H1 (cell line): ENCODE results near the gene KLHL7. TPM values are rescaled to one million over a fixed set of nuclear protein-coding genes. Genes with fewer than 3 reads are reported as not detected.

ENCODE experiments used
- CTCF ChIA-PET: fragments of 300-600 bp; sonication (Branson Sonifier 250); formaldehyde crosslinking; loops from one replicate; lab custom pipeline; 2021; ENCODE audit not compliant: partially characterized antibody; lab: Charles Lee
- POLR2A ChIA-PET: fragments of 300-600 bp; sonication (Branson Sonifier 250); formaldehyde crosslinking; loops from one replicate; lab custom pipeline; 2021; ENCODE audit warnings: inconsistent platforms; ENCODE audit not compliant: partially characterized antibody; lab: Charles Lee
- DNase-seq, 2 experiments: peaks; one replicate each; pipeline versions ENCODE4 v3.0.0 to v3.0.0-alpha.2; 2010 to 2022; ENCODE audit warnings: low spot score in 2 of 2, low read depth in 1 of 2, mixed read lengths in 1 of 2
- FAIRE-seq: peaks from 2 replicates; lab custom pipeline; 2011; peaks lifted over from hg19 to GRCh38; lab: Jason Lieb, UNC
- H2AFZ ChIP-seq: 2 replicates; pipeline ENCODE4 v1.8.1; 2012; ENCODE audit warnings: low read length, inconsistent platforms
- H2AK5ac ChIP-seq: 2 replicates; pipeline ENCODE4 v1.6.1; 2013; ENCODE audit warnings: low read depth, low read length
- H2BK120ac ChIP-seq: replicated peaks from 2 replicates; pipeline ENCODE3; 2013; ENCODE audit warnings: low read depth, low read length, inconsistent platforms
- H2BK12ac ChIP-seq: 2 replicates; pipeline ENCODE4 v1.6.1; 2013; ENCODE audit warnings: low read depth, low read length
- H2BK15ac ChIP-seq: 2 replicates; pipeline ENCODE4 v1.6.1; 2013; ENCODE audit warnings: low read length
- H2BK20ac ChIP-seq: 2 replicates; pipeline ENCODE4 v1.6.1; 2013; ENCODE audit warnings: low read length
- H2BK5ac ChIP-seq: 2 replicates; pipeline ENCODE4 v1.6.1; 2013; ENCODE audit warnings: low read depth, low read length
- H3K14ac ChIP-seq: 2 replicates; pipeline ENCODE4 v1.6.1; 2013; ENCODE audit warnings: inconsistent platforms; ENCODE audit not compliant: insufficient read length
- H3K18ac ChIP-seq: 2 replicates; pipeline ENCODE4 v1.6.1; 2013; ENCODE audit warnings: low read length; ENCODE audit errors: extremely low read depth
- H3K23ac ChIP-seq: 2 replicates; pipeline ENCODE4 v1.6.1; 2013; ENCODE audit warnings: inconsistent platforms; ENCODE audit not compliant: insufficient read length
- H3K23me2 ChIP-seq: 2 replicates; pipeline ENCODE4 v1.6.1; 2013; ENCODE audit warnings: low read depth, low read length
- H3K27ac ChIP-seq: 2 replicates; pipeline ENCODE4 v1.6.1; 2011; ENCODE audit warnings: low read depth, low read length, inconsistent platforms
- H3K27me3 ChIP-seq, 4 experiments: replicated peaks in 1 of 4; 1 replicate in 1 of 4; 2 replicates in 3 of 4; pipeline versions ENCODE4 v1.6.1 to v1.8.1; 2011 to 2013; ENCODE audit warnings: low read length in 3 of 4, mild to moderate bottlenecking in 3 of 4, inconsistent platforms in 2 of 4, mixed read lengths in 2 of 4, moderate library complexity in 1 of 4; ENCODE audit not compliant: control insufficient read depth in 3 of 4, insufficient read depth in 3 of 4; ENCODE audit errors: extremely low read depth in 1 of 4
- H3K36me3 ChIP-seq, 4 experiments: 2 replicates each; pipeline versions ENCODE4 v1.6.1 to v1.8.1; 2011 to 2013; ENCODE audit warnings: mild to moderate bottlenecking in 4 of 4, low read length in 3 of 4, moderate library complexity in 2 of 4, control low read depth in 1 of 4, inconsistent platforms in 1 of 4; ENCODE audit not compliant: insufficient read depth in 4 of 4, control insufficient read depth in 2 of 4
- H3K4ac ChIP-seq: replicated peaks from 2 replicates; pipeline ENCODE3; 2013; ENCODE audit warnings: low read length, low read depth, mixed read lengths, inconsistent platforms; ENCODE audit not compliant: insufficient read length
- H3K4me1 ChIP-seq, 4 experiments: replicated peaks in 1 of 4; 1 replicate in 1 of 4; 2 replicates in 3 of 4; pipeline versions ENCODE4 v1.6.1 to v1.8.1; 2011 to 2013; ENCODE audit warnings: low read length in 3 of 4, inconsistent platforms in 2 of 4, mixed read lengths in 1 of 4; ENCODE audit not compliant: insufficient read depth in 4 of 4, control insufficient read depth in 3 of 4
- H3K4me2 ChIP-seq, 2 experiments: 2 replicates each; pipeline versions ENCODE4 v1.6.1 to v1.8.1; 2011 to 2013; ENCODE audit warnings: low read depth in 2 of 2, low read length in 2 of 2, control low read depth in 1 of 2, inconsistent platforms in 1 of 2, mild to moderate bottlenecking in 1 of 2; ENCODE audit not compliant: insufficient read depth in 1 of 2
- H3K4me3 ChIP-seq, 4 experiments: fragments of 200-600, 300-600 bp in 1 of 4; sonication (generic), shearing (Covaris generic), sonication (Bioruptor Twin) in 1 of 4; 2 replicates each; pipeline versions ENCODE4 v1.5.1 to v1.8.1; 2011 to 2016; ENCODE audit warnings: low read length in 4 of 4, low read depth in 3 of 4, control low read depth in 2 of 4, inconsistent platforms in 2 of 4, mild to moderate bottlenecking in 2 of 4, mixed read lengths in 1 of 4, moderate library complexity in 1 of 4; ENCODE audit not compliant: insufficient read depth in 2 of 4; ENCODE audit errors: extremely low read depth in 1 of 4
- H3K56ac ChIP-seq: replicated peaks from 2 replicates; pipeline ENCODE3; 2013; ENCODE audit warnings: low read depth, mild to moderate bottlenecking, mixed read lengths, low read length, inconsistent platforms; ENCODE audit not compliant: insufficient read length
- H3K79me1 ChIP-seq: 2 replicates; pipeline ENCODE4 v1.6.1; 2013; ENCODE audit warnings: low read depth, low read length, control low read depth
- H3K79me2 ChIP-seq, 2 experiments: 2 replicates each; pipeline versions ENCODE4 v1.6.1 to v1.8.1; 2012 to 2013; ENCODE audit warnings: low read length in 2 of 2, mild to moderate bottlenecking in 2 of 2, inconsistent platforms in 1 of 2; ENCODE audit not compliant: insufficient read depth in 2 of 2, control insufficient read depth in 1 of 2
- H3K9ac ChIP-seq, 4 experiments: replicated peaks in 1 of 4; 1 replicate in 1 of 4; 2 replicates in 3 of 4; pipeline versions ENCODE4 v1.6.1 to v1.8.1; 2011 to 2013; ENCODE audit warnings: low read depth in 3 of 4, low read length in 3 of 4, control low read depth in 2 of 4, mild to moderate bottlenecking in 2 of 4, moderate library complexity in 2 of 4, inconsistent platforms in 1 of 4; ENCODE audit errors: extremely low read depth in 1 of 4
- H3K9me3 ChIP-seq, 2 experiments: 2 replicates each; pipeline versions ENCODE4 v1.6.1 to v1.8.1; 2012 to 2013; ENCODE audit warnings: mild to moderate bottlenecking in 2 of 2, moderate library complexity in 2 of 2, control low read depth in 1 of 2, inconsistent platforms in 1 of 2, low read depth in 1 of 2, low read length in 1 of 2, mixed read lengths in 1 of 2; ENCODE audit not compliant: insufficient read depth in 2 of 2
- H4K20me1 ChIP-seq, 2 experiments: replicated peaks in 1 of 2; 2 replicates each; pipeline versions ENCODE3 to v1.8.1; 2011 to 2013; ENCODE audit warnings: inconsistent platforms in 2 of 2, low read length in 2 of 2, mild to moderate bottlenecking in 1 of 2; ENCODE audit not compliant: insufficient read depth in 2 of 2, control insufficient read depth in 1 of 2
- H4K5ac ChIP-seq: 2 replicates; pipeline ENCODE4 v1.6.1; 2013; ENCODE audit warnings: low read length, low read depth, mixed read lengths, inconsistent platforms; ENCODE audit not compliant: insufficient read length
- H4K8ac ChIP-seq: 2 replicates; pipeline ENCODE4 v1.8.0; 2013; ENCODE audit warnings: mild to moderate bottlenecking, moderate library complexity, low read length, inconsistent platforms; ENCODE audit not compliant: insufficient read depth; ENCODE audit errors: extremely low read depth
- H4K91ac ChIP-seq: replicated peaks from 2 replicates; pipeline ENCODE3; 2013; ENCODE audit warnings: low read length, mixed read lengths, inconsistent platforms; ENCODE audit not compliant: insufficient read length
- ATF3 ChIP-seq: IDR thresholded peaks from 2 replicates; pipeline ENCODE4 v1.6.1; 2011; ENCODE audit warnings: low read depth, mild to moderate bottlenecking, low read length; ENCODE audit not compliant: insufficient read depth
- CTCF ChIP-seq, 3 experiments: IDR thresholded peaks; 1 replicate in 2 of 3; 2 replicates in 1 of 3; pipeline versions ENCODE4 v1.5.1 to v1.6.1; 2011; ENCODE audit warnings: low read length in 3 of 3, mild to moderate bottlenecking in 3 of 3, inconsistent platforms in 2 of 3, low read depth in 1 of 3, moderate library complexity in 1 of 3; ENCODE audit not compliant: insufficient read depth in 1 of 3; ENCODE audit errors: control extremely low read depth in 1 of 3
- RAD21 ChIP-seq, 2 experiments: IDR thresholded peaks in 1 of 2; conservative IDR thresholded peaks in 1 of 2; 2 replicates each; pipeline ENCODE4 v1.6.1; 2011; ENCODE audit warnings: low read depth in 2 of 2, low read length in 2 of 2, improper control_type of control experiment in 1 of 2, inconsistent platforms in 1 of 2, mild to moderate bottlenecking in 1 of 2, moderate library complexity in 1 of 2
- RFX5 ChIP-seq: IDR thresholded peaks from 2 replicates; pipeline ENCODE4 v1.6.1; 2011; ENCODE audit warnings: low read depth, low read length, improper control_type of control experiment, borderline replicate concordance
- polyA plus RNA-seq, 7 experiments: library from polyadenylated mRNA; depleted of rRNA in 3 of 7; stranded (reverse) in 5 of 7; unstranded in 2 of 7; fragments of >200 nt in 5 of 7; fragments of 200-250 nt in 2 of 7; gene quantifications; 1 replicate in 5 of 7; 2 replicates in 1 of 7; 4 replicates in 1 of 7; pipeline versions ENCODE4 v1.2.1 to v1.2.3, GENCODE V29; 2011 to 2013; ENCODE audit warnings: missing spikeins in 2 of 7, mixed read lengths in 2 of 7
- total RNA-seq: library from RNA; stranded (reverse); fragmentation: NEBNext Ultra II Directional; extraction: Animal tissue kit (Norgen Biotek cat#: 25700); gene quantifications from 2 replicates; pipeline ENCODE4 v1.2.1, GENCODE V29; 2021

KLHL7 gene
- total and polyA plus RNA-seq, 2 of the 8 experiments (the other 6 are each of a cell fraction or from before 2014, with no cell fraction given): 65.3 to 115 TPM

- H2BK20ac ChIP-seq: no peak overlapping the region
- H3K4me3 ChIP-seq: no peak overlapping the region
- peak in 2 of 3 experiments; percentile 6 to 10; a peak in 2 of 4 replicates for TF ChIP-seq CTCF (IDR thresholded peaks at IDR 0.05; ENCODE audit: control extremely low read depth in 1 of 3, insufficient read depth in 1 of 3, low read depth in 1 of 3, low read length in 3 of 3)
- no peak for TF ChIP-seq ATF3
- no peak for TF ChIP-seq RFX5
- peak; percentile 29 to 38 for TF ChIP-seq RAD21 (IDR thresholded peaks at IDR 0.05 in 1 of 2, conservative IDR thresholded peaks at IDR 0.05 in 1 of 2; ENCODE audit: low read depth in 2 of 2, low read length in 2 of 2)
- no peak overlapping the region for H4K5ac ChIP-seq
- H2BK15ac ChIP-seq: no peak overlapping the region
- no peak overlapping the region for H3K4me2 ChIP-seq
- no peaks in the 10 kb centered on the region; a peak in 1 of 7 replicates for H3K4me1 ChIP-seq
- H3K27me3 ChIP-seq: no peaks in the 10 kb centered on the region
- H3K79me2 ChIP-seq: no peaks in the 10 kb centered on the region
- DNase-seq (no peak), FAIRE-seq (no peak)
- no peak overlapping the region for H3K14ac ChIP-seq
- no peaks in the 10 kb centered on the region for H4K20me1 ChIP-seq
- no peak overlapping the region for H3K18ac ChIP-seq
- H2AK5ac ChIP-seq: no peak overlapping the region
- no peak overlapping the region for H2AFZ ChIP-seq
- H2BK5ac ChIP-seq: no peak overlapping the region
- H3K9ac ChIP-seq: no peak overlapping the region
- no peak overlapping the region for H3K27ac ChIP-seq
- H4K8ac ChIP-seq: no peak overlapping the region
- H3K56ac ChIP-seq: no peak overlapping the region
- no peak overlapping the region for H2BK12ac ChIP-seq
- H4K91ac ChIP-seq: no peak overlapping the region
- H3K4ac ChIP-seq: no peak overlapping the region
- ChIA-PET CTCF (interaction anchor here (0.6 to 1.7 kb wide), 10 partner anchors 12 to 521 kb away, joined by 3 to 8 read pairs (median 3); partner anchors contain the start of gene IL6), POLR2A (no interaction called here)
- no peak overlapping the region for H2BK120ac ChIP-seq
- no peaks in the 10 kb centered on the region for H3K36me3 ChIP-seq
- no peaks in the 10 kb centered on the region for H3K79me1 ChIP-seq
- no peaks in the 10 kb centered on the region for H3K23me2 ChIP-seq
- H3K9me3 ChIP-seq: no peaks in the 10 kb centered on the region
- H3K23ac ChIP-seq: no peak overlapping the region
Observed at GRCh38 chr7:23072048-23072447, 33.5 kb upstream of the KLHL7 start.
